HL-60 (cell line): ENCODE data around the gene DIAPH3.

Source experiments
- CTCF ChIP-seq: IDR thresholded peaks from one replicate; pipeline ENCODE4 v1.5.1; 2011; ENCODE audit warnings: low read length, control low read depth, inconsistent platforms; ENCODE audit not compliant: insufficient read depth
- GABPA ChIP-seq: IDR thresholded peaks from 2 replicates; pipeline ENCODE4 v1.6.1; 2012; ENCODE audit warnings: low read depth
- POLR2AphosphoS5 ChIP-seq: IDR thresholded peaks from 2 replicates; pipeline ENCODE4 v1.6.1; 2012; ENCODE audit warnings: low read depth
- REST ChIP-seq: IDR thresholded peaks from 2 replicates; pipeline ENCODE4 v1.6.1; 2012; ENCODE audit warnings: low read depth; ENCODE audit not compliant: insufficient replicate concordance
- SPI1 ChIP-seq: IDR thresholded peaks from 2 replicates; pipeline ENCODE4 v1.6.1; 2012; ENCODE audit warnings: low read depth, mild to moderate bottlenecking, borderline replicate concordance

GRCh38 chr13:59809564-59809963, 354.2 kb downstream of the DIAPH3 start:
- TF ChIP-seq REST, result no peak
- TF ChIP-seq CTCF, result no peak
- no peak for TF ChIP-seq SPI1
- TF ChIP-seq GABPA, result no peak
- TF ChIP-seq POLR2AphosphoS5, result no peak
